Fibroblast of lung (primary cell): Measurements from ENCODE around the gene USP44.

Experiments used
- CTCF ChIP-seq, 2 donors: IDR thresholded peaks in 1 of 2; conservative IDR thresholded peaks in 1 of 2; 1 replicate in 1 of 2; 2 replicates in 1 of 2; pipeline ENCODE4 v1.5.1; 2011 to 2012; ENCODE audit warnings: low read length in 2 of 2, control low read depth in 1 of 2, inconsistent platforms in 1 of 2, low read depth in 1 of 2, mild to moderate bottlenecking in 1 of 2
- EZH2 ChIP-seq: IDR thresholded peaks from 2 replicates; pipeline ENCODE4 v1.5.1; 2012; ENCODE audit warnings: low read length, control low read depth, mild to moderate bottlenecking; ENCODE audit errors: missing control alignments

DNA sequence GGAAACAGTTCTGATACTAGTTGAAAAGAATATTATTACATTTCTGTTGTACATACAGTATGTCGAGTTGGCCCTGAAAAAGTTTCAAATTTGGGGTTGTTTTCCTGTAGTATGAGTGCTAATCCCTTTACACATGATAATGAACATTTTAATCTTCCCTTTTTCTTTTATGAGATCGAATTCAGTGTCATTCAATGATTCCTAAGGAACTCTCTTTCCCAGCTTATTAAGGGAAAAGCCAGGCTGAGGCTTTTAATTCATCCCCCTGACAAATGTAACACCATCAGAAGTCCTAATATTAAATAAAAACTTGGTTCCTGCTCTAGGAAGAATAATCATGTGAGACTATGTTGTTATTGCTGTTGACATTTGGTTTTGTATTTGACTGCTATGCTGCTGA lies 42.9 kb upstream of the USP44 start:
- no peak for TF ChIP-seq CTCF (conservative IDR thresholded peaks at IDR 0.05 in 1 of 2, IDR thresholded peaks at IDR 0.05 in 1 of 2; ENCODE audit: low read depth in 1 of 2, low read length in 2 of 2)
- TF ChIP-seq EZH2: no peak
